Measurements from ENCODE around the gene GAST. TPM values are rescaled to one million over a fixed set of nuclear protein-coding genes. Genes with fewer than 3 reads are reported as not detected.

GAST gene
- total and polyA plus RNA-seq, 9 of the 15 experiments (the other 6 are each of a cell fraction or from before 2014, with no cell fraction given), result not detected

DNA sequence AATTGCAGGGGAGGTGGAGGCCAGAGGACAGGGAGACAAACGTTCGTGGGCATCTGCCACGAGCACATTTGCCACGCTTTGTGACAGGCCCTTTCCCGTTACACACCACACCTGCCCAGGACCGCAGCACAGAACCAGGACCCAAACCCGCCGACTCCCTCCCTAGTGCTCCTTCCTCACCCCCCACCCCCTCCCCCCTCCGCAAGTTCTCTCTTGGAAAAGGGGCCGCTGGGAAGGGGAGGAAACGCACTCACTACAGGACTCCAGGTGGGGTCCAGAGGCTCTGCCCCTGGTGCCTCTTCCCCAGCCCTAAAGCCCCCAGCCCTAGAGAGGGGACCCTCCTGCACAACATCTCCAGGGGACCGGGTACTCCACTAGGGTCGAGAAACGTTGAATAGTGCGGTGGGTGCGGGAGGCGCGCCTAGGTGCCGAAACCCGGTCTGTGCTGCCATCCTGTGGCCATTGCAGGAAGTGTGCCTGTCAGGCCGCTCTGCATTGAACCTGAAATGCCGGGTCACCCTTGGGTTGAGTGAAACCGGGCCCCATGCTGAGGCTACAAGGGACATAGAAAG lies 45.3 kb upstream of the GAST start:
- no peaks in the 10 kb centered on the region for H3K36me3 ChIP-seq (ENCODE audit: control insufficient read depth, insufficient read depth, low read length)
- peak overlapping the region; percentile 81 for H3K27ac ChIP-seq (ENCODE audit: extremely low read depth, low read depth, low read length)
- FAIRE-seq, result peak; percentile 93
- in situ Hi-C loops (cut with MboI), result loop anchor here (25.0 kb wide), 1 partner anchor 1054 kb away; no protein-coding TSS in a partner anchor
- intact Hi-C loops (cut with micrococcal nuclease), result loop anchor here (2.0 to 10.0 kb wide), 3 partner anchors 182 to 849 kb away; partner anchors contain the start of genes KRT35 and KRT36
- peak overlapping the region; percentile 91 for H3K4me2 ChIP-seq (ENCODE audit: insufficient read depth, low read length)
- peak overlapping the region; percentile 38 for H3K4me3 ChIP-seq
- DNase-seq (ENCODE audit: extremely low read depth in 1 of 4, low spot score in 3 of 4), result peak; percentile 83 to 94 (median 86)
- no peaks in the 10 kb centered on the region for H3K27me3 ChIP-seq (ENCODE audit: control insufficient read depth in 2 of 2, insufficient read depth in 2 of 2, low read length in 2 of 2)
- no TSS peak for BruUV-seq (replicated peaks)
- H4K20me1 ChIP-seq (replicated peaks; ENCODE audit: control insufficient read depth, insufficient read depth, low read length), result no peaks in the 10 kb centered on the region
- no peaks in the 10 kb centered on the region; the same call in 2 of the 3 replicates for H3K79me2 ChIP-seq (ENCODE audit: control insufficient read depth, insufficient read depth, low read length)
- WGBS (ENCODE audit: insufficient coverage, low coverage, missing lambda C conversion rate), result 7% methylated on average over 18 of the region's 23 CpGs
- ChIA-PET POLR2A (interaction anchor here (0.6 to 12.5 kb wide), 8 partner anchors 9 to 756 kb away, joined by 3 to 124 read pairs (median 5); partner anchors contain the start of gene EIF1), CTCF (ENCODE audit: low intra/inter-chr PET ratio) (interaction anchor here (0.8 to 7.4 kb wide), 4 partner anchors 19 to 1047 kb away, joined by 3 to 135 read pairs (median 10); no protein-coding TSS in a partner anchor)
- no peaks in the 10 kb centered on the region for H3K9me3 ChIP-seq (replicated peaks; ENCODE audit: control insufficient read depth, insufficient read depth, low read depth, low read length)
- H3K4me1 ChIP-seq (replicated peaks in 1 of 2; ENCODE audit: control insufficient read depth in 2 of 2, insufficient read depth in 2 of 2, low read length in 2 of 2), result peaks cover 40 to 50% of the 10 kb centered on the region in 2 experiments
- H3K9me1 ChIP-seq (ENCODE audit: control insufficient read depth, insufficient read depth, low read length), result peaks cover 2% of the 10 kb centered on the region
- H2AFZ ChIP-seq (ENCODE audit: low read depth, low read length), result peak overlapping the region; percentile 99
- peak overlapping the region; percentile 71 to 89 for H3K9ac ChIP-seq (ENCODE audit: insufficient read depth in 1 of 2, low read depth in 2 of 2, low read length in 2 of 2)
- ATAC-seq, result peak; percentile 86
- TF ChIP-seq CXXC5 (CRISPR knock-in tag; IDR thresholded peaks at IDR 0.05) (peak; percentile 71), ESRRA (IDR thresholded peaks at IDR 0.05; ENCODE audit: borderline replicate concordance, low read depth) (peak; percentile 72), NCOA2 (IDR thresholded peaks at IDR 0.05; ENCODE audit: partially characterized antibody in 2 of 2) (no peak), CCNT2 (IDR thresholded peaks at IDR 0.05; ENCODE audit: borderline replicate concordance, extremely low read depth, insufficient read length, low read depth, low read length) (no peak), BHLHE40 (IDR thresholded peaks at IDR 0.05; ENCODE audit: low read length) (peak; percentile 54; the same call in 1 of the 2 replicates), ZNF717 (CRISPR knock-in tag; IDR thresholded peaks at IDR 0.05) (no peak), ZKSCAN3 (CRISPR knock-in tag; IDR thresholded peaks at IDR 0.05) (no peak), SP1 (CRISPR knock-in tag; IDR thresholded peaks at IDR 0.05) (no peak; the same call in 1 of the 2 replicates), PURB (CRISPR knock-in tag; IDR thresholded peaks at IDR 0.05; ENCODE audit: low read depth) (no peak), MEIS2 (IDR thresholded peaks at IDR 0.05; ENCODE audit: partially characterized antibody) (peak; percentile 49), RBBP5 (IDR thresholded peaks at IDR 0.05; ENCODE audit: borderline replicate concordance, insufficient read depth, low read length, poor library complexity, severe bottlenecking) (no peak), MCM7 (IDR thresholded peaks at IDR 0.05) (no peak), DEAF1 (CRISPR knock-in tag; IDR thresholded peaks at IDR 0.05) (peak; percentile 61; the same call in 1 of the 2 replicates), TBL1XR1 (IDR thresholded peaks at IDR 0.05; ENCODE audit: low read length in 2 of 2) (peak in 1 of 2 experiments; percentile 17; a peak in 1 of 4 replicates), DPF2 (IDR thresholded peaks at IDR 0.05) (no peak), NFATC3 (IDR thresholded peaks at IDR 0.05) (no peak), POLR2AphosphoS2 (IDR thresholded peaks at IDR 0.05; ENCODE audit: low read length) (no peak), CBX3 (IDR thresholded peaks at IDR 0.05; ENCODE audit: borderline replicate concordance in 1 of 2, low read length in 2 of 2) (peak in 1 of 2 experiments; percentile 15; a peak in 1 of 3 replicates), HDAC8 (tag; IDR thresholded peaks at IDR 0.05) (no peak)
- TF ChIP-seq, protein P1, sequence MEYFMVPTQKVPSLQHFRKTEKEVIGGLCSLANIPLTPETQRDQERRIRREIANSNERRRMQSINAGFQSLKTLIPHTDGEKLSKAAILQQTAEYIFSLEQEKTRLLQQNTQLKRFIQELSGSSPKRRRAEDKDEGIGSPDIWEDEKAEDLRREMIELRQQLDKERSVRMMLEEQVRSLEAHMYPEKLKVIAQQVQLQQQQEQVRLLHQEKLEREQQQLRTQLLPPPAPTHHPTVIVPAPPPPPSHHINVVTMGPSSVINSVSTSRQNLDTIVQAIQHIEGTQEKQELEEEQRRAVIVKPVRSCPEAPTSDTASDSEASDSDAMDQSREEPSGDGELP (CRISPR knock-in tag; IDR thresholded peaks at IDR 0.05; ENCODE audit: borderline replicate concordance), result peak; percentile 58; the same call in 1 of the 2 replicates
